Natural killer cell (primary cell): ENCODE data around the gene BTBD18. TPM values are rescaled to one million over a fixed set of nuclear protein-coding genes. Genes with fewer than 3 reads are reported as not detected.

Experiments
- ATAC-seq, 3 donors: fragments of 150-1000 bp in 2 of 3; fragments of 200-7000 bp in 1 of 3; cut with Tn5 transposase; 1 replicate in 1 of 3; 2 replicates in 2 of 3; pipeline ENCODE4 v1.10.0; 2021; ENCODE audit warnings: mild to moderate bottlenecking in 2 of 3, moderate library complexity in 2 of 3
- DNase-seq, 2 donors: peaks; one replicate each; pipeline versions ENCODE4 v3.0.0 to v3.0.0-alpha.2; 2013 to 2021; ENCODE audit warnings: mixed read lengths in 1 of 2
- H3K27ac ChIP-seq: one replicate; pipeline ENCODE4 v1.5.1; 2013; ENCODE audit warnings: mild to moderate bottlenecking, low read length
- H3K27me3 ChIP-seq: one replicate; pipeline ENCODE4 v1.6.1; 2013; ENCODE audit warnings: low read length; ENCODE audit not compliant: control insufficient read depth, insufficient read depth
- H3K36me3 ChIP-seq: one replicate; pipeline ENCODE4 v1.6.1; 2013; ENCODE audit warnings: low read length; ENCODE audit not compliant: control insufficient read depth, insufficient read depth
- H3K4me1 ChIP-seq: one replicate; pipeline ENCODE4 v1.6.1; 2013; ENCODE audit warnings: low read length; ENCODE audit not compliant: control insufficient read depth, insufficient read depth
- H3K4me3 ChIP-seq: one replicate; pipeline ENCODE4 v1.5.1; 2013; ENCODE audit warnings: low read length
- H3K9me3 ChIP-seq: one replicate; pipeline ENCODE4 v1.6.1; 2013; ENCODE audit warnings: low read length; ENCODE audit not compliant: control insufficient read depth, insufficient read depth
- H3K27ac Mint-ChIP-seq, 2 donors: one replicate each; pipeline ENCODE4 v1.8.0; 2022; ENCODE audit warnings: mild to moderate bottlenecking in 2 of 2, mixed read lengths in 2 of 2, moderate library complexity in 1 of 2
- H3K27me3 Mint-ChIP-seq, 2 donors: one replicate each; pipeline ENCODE4 v1.8.0; 2022; ENCODE audit warnings: low read depth in 2 of 2, mixed read lengths in 2 of 2
- H3K36me3 Mint-ChIP-seq: one replicate; pipeline ENCODE4 v1.8.0; 2022; ENCODE audit warnings: mixed read lengths
- H3K4me1 Mint-ChIP-seq, 2 donors: one replicate each; pipeline ENCODE4 v1.8.0; 2022; ENCODE audit warnings: mixed read lengths in 2 of 2
- H3K4me3 Mint-ChIP-seq: one replicate; pipeline ENCODE4 v1.8.0; 2022; ENCODE audit warnings: mild to moderate bottlenecking, moderate library complexity, mixed read lengths
- H3K9me3 Mint-ChIP-seq, 2 donors: one replicate each; pipeline ENCODE4 v1.8.0; 2022; ENCODE audit warnings: mixed read lengths in 2 of 2
- WGBS: methylation state at CpG from one replicate; pipeline ENCODE4 v1.1.7; 2013; ENCODE audit warnings: missing lambda C conversion rate; ENCODE audit not compliant: insufficient coverage; 5-methylcytosine and 5-hydroxymethylcytosine counted together
- intact Hi-C: fragments of 100-400 bp; cut with micrococcal nuclease; formaldehyde crosslinking; loops from one replicate; pipeline ENCODE4 v1.14.2; 2022
- total RNA-seq, 4 donors: library from RNA; stranded (reverse); fragments of 120-200 nt in 1 of 4; gene quantifications; one replicate each; pipeline versions ENCODE4 v1.2.3 to v1.2.4, GENCODE V29; 2013 to 2022
- TF ChIP-seq, protein P1 (sequence below): fragments of 200-600 bp; IDR thresholded peaks from one replicate; pipeline ENCODE4 v1.8.0; 2022; ENCODE audit warnings: antibody characterized with exemption

The BTBD18 gene
- total RNA-seq, 3 donors from 2014 or later (not counting 1 experiment from before 2014, with no cell fraction given) = not detected

DNA sequence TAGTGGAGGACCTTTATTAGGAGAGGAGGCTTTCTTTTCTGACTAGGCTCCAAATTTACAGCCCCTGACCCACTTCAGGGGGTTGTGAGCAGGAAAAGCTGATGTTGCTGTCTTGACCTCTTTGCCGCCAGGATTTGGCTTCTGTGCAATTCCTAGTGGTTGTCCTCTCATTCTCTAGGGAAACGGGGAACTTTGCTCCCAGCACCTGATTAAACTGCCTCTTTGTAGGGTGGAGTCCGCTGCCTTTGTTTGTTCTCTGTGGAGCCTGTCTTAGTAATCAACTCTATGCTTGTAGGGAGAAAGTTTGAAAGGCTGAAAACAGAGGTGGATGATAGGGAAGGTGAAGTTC lies 26.3 kb upstream of the BTBD18 start:
- Histone ChIP-seq H3K4me1 (no peaks in the 10 kb centered on the region), H3K4me3 (no peak overlapping the region), H3K9me3 (no peaks in the 10 kb centered on the region), H3K27me3 (no peaks in the 10 kb centered on the region), H3K27ac (no peak overlapping the region), H3K36me3 (no peaks in the 10 kb centered on the region)
- H3K4me1 Mint-ChIP-seq = no peaks in the 10 kb centered on the region
- DNase-seq (no peak), ATAC-seq (no peak)
- TF ChIP-seq, protein P1, sequence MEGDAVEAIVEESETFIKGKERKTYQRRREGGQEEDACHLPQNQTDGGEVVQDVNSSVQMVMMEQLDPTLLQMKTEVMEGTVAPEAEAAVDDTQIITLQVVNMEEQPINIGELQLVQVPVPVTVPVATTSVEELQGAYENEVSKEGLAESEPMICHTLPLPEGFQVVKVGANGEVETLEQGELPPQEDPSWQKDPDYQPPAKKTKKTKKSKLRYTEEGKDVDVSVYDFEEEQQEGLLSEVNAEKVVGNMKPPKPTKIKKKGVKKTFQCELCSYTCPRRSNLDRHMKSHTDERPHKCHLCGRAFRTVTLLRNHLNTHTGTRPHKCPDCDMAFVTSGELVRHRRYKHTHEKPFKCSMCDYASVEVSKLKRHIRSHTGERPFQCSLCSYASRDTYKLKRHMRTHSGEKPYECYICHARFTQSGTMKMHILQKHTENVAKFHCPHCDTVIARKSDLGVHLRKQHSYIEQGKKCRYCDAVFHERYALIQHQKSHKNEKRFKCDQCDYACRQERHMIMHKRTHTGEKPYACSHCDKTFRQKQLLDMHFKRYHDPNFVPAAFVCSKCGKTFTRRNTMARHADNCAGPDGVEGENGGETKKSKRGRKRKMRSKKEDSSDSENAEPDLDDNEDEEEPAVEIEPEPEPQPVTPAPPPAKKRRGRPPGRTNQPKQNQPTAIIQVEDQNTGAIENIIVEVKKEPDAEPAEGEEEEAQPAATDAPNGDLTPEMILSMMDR = no peak
- intact Hi-C loops = no loop called here
- H3K36me3 Mint-ChIP-seq = no peaks in the 10 kb centered on the region
- no peak overlapping the region for H3K27ac Mint-ChIP-seq
- H3K27me3 Mint-ChIP-seq = no peaks in the 10 kb centered on the region
- 91% methylated on average over 3 of the region's 3 CpGs for WGBS
- H3K9me3 Mint-ChIP-seq = no peaks in the 10 kb centered on the region
- no peak overlapping the region for H3K4me3 Mint-ChIP-seq

DNA sequence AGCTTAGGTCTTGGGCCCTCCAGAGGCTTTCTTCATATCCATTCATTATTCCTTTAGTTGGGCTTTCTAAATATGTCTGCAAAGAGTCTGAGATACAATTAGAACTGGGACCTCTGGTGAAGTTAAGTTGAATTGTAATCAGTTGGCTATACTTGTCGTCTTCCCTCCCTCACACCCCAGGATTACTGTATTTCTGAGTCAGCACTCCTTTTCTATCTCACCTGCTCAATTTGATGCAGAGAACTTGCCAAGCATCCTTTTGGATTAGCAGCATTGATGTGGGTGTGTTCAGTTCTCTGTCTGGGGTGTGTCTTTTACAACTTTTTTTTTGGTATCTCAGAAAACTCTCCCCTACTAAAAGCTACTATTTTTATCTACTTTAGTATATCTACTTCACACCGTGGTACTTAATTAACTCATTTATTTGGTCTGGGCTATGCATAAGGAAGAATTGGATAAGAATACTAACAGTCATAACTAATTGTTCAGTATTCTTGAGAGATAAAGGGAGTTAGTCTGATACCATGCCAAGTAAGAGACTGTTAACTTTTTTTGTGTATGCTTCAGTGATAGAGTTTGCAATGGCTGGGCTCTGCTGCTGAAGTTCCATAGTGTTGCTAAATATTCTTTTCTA lies 25.1 kb upstream of the BTBD18 start:
- DNase-seq = no peak
- H3K27ac ChIP-seq = no peak overlapping the region
- no CpG with 5 or more reads among the region's 2 CpGs for WGBS
- no peak overlapping the region for H3K27ac Mint-ChIP-seq
- no peaks in the 10 kb centered on the region for H3K4me1 Mint-ChIP-seq
- H3K36me3 ChIP-seq = no peaks in the 10 kb centered on the region
- TF ChIP-seq, protein P1 = no peak
- no peaks in the 10 kb centered on the region for H3K9me3 ChIP-seq
- intact Hi-C loops = no loop called here
- H3K27me3 ChIP-seq = no peaks in the 10 kb centered on the region
- H3K4me3 ChIP-seq = no peak overlapping the region
- H3K9me3 Mint-ChIP-seq = no peaks in the 10 kb centered on the region
- ATAC-seq = no peak
- H3K36me3 Mint-ChIP-seq = no peaks in the 10 kb centered on the region
- H3K4me3 Mint-ChIP-seq = no peak overlapping the region
- no peaks in the 10 kb centered on the region for H3K4me1 ChIP-seq
- no peaks in the 10 kb centered on the region for H3K27me3 Mint-ChIP-seq

DNA sequence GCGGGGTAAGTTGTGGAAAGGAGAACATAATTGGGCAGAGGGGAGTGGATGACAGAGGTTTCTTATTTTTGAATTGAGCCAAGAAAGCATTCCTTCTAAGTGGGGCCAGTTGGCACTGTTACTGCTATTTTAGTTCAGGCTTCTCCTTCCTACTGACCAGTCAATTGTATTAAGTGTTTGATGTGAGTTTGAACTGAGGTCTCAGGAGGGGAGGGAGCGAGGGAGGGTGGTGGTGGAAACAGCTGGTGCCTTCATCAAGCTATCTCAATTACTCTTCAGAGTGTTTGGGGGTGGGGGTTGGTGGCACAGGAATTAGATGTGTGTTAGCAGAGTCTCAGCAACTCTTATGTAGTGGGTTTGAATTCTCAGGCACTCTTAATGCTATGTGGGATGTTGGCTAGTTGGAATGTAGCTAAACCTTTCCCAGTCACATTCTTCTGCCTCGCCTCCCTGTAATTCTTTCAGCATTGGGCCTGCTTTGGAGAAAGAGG lies 24.5 kb upstream of the BTBD18 start:
- Histone ChIP-seq H3K9me3 (no peaks in the 10 kb centered on the region), H3K4me3 (no peak overlapping the region), H3K27me3 (no peaks in the 10 kb centered on the region), H3K27ac (no peak overlapping the region), H3K36me3 (no peaks in the 10 kb centered on the region), H3K4me1 (no peaks in the 10 kb centered on the region)
- DNase-seq (no peak), ATAC-seq (no peak)
- no peak overlapping the region for H3K4me3 Mint-ChIP-seq
- 94% methylated on average over 2 of the region's 3 CpGs for WGBS
- TF ChIP-seq, protein P1 = no peak
- no peaks in the 10 kb centered on the region for H3K27me3 Mint-ChIP-seq
- intact Hi-C loops = no loop called here
- no peaks in the 10 kb centered on the region for H3K4me1 Mint-ChIP-seq
- H3K36me3 Mint-ChIP-seq = no peaks in the 10 kb centered on the region
- no peak overlapping the region for H3K27ac Mint-ChIP-seq
- H3K9me3 Mint-ChIP-seq = no peaks in the 10 kb centered on the region

DNA sequence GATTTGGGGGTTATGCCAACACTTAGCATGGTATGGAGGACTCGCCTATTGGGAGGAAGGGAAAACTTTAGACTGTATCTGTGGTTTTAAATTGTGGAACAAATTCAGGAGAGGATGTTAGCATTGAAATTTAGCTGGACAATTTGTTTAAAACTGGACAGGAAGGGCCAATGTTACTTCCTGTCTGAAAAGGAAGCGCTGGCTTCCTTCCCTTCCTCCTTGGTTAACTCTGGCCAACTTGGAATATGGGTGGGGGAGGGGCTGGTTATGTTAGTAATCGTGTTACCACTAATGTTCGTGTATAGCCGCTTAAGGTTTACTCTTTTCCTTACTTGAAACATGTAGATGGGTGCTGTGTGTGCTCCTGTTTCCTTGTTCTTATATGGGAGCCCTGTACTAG lies 23.9 kb upstream of the BTBD18 start:
- intact Hi-C loops = no loop called here
- 89% methylated on average over 2 of the region's 5 CpGs for whole genome bisulfite sequencing
- no peak for ATAC-seq

More for the DNA sequence above, 23.9 kb upstream of the BTBD18 start:
- Mint-ChIP-seq H3K4me1 (no peaks in the 10 kb centered on the region), H3K27ac (no peak overlapping the region), H3K9me3 (no peaks in the 10 kb centered on the region), H3K4me3 (no peak overlapping the region), H3K36me3 (no peaks in the 10 kb centered on the region), H3K27me3 (no peaks in the 10 kb centered on the region)
- TF ChIP-seq, protein P1 = no peak
- Histone ChIP-seq H3K9me3 (no peaks in the 10 kb centered on the region), H3K27me3 (no peaks in the 10 kb centered on the region), H3K36me3 (no peaks in the 10 kb centered on the region), H3K4me3 (no peak overlapping the region), H3K27ac (no peak overlapping the region), H3K4me1 (no peaks in the 10 kb centered on the region)
- DNase-seq = no peak
